Cardiac septum (tissue), 1 donor: Measurements from ENCODE around the gene MICOS13. TPM values are rescaled to one million over a fixed set of nuclear protein-coding genes. Genes with fewer than 3 reads are reported as not detected.
"Not testable (repeated sequence)": the region's sequence is repeated elsewhere in the genome, so short reads cannot be mapped to it uniquely, and the experiment has no call there.

ENCODE experiments used
- DNase-seq: peaks from one replicate; pipeline ENCODE4 v3.0.0-alpha.2; 2020; ENCODE audit warnings: low spot score
- intact Hi-C: fragments of 100-400 bp; cut with DNase I; formaldehyde crosslinking; loops from one replicate; pipeline ENCODE4 v1.14.0; 2022
- total RNA-seq: library from RNA; stranded (reverse); fragmentation: NEBNext Ultra II Directional; extraction: Animal tissue kit (Norgen Biotek cat#: 25700); gene quantifications from one replicate; pipeline ENCODE4 v1.2.1, GENCODE V29; 2021
- donor health status: DM: no; HTN: no; CAD: no.

Gene MICOS13
- total RNA-seq, 1 donor from 2014 or later: 143 TPM

- DNase-seq: peak; percentile 85
- intact Hi-C loops: loop anchor here (1.0 kb wide), 1 partner anchor 29 kb away; the partner anchor contains the start of genes CATSPERD and LONP1
These were observed 10.9 kb upstream of the MICOS13 start for GRCh38 chr19:5690955-5691821.

GRCh38 chr19:5690125-5690954, 10.0 kb upstream of the MICOS13 start, which contains the start of gene RPL36:
Gene RPL36 (plus strand): TSS chr19:5690295. CDS start chr19:5690508, 213 bp downstream.
- DNase-seq: peak; percentile 99
- intact Hi-C loops: loop anchor here (1.0 kb wide), 1 partner anchor 30 kb away; the partner anchor contains the start of genes CATSPERD and LONP1

- DNase-seq, intact Hi-C loops: not testable (repeated sequence)
These were observed 8.1 kb upstream of the MICOS13 start for GRCh38 chr19:5688262-5688881.

GRCh38 chr19:5687360-5688198, 7.3 kb upstream of the MICOS13 start:
- no peak for DNase-seq
- intact Hi-C loops: no loop called here

GRCh38 chr19:5686647-5687359, 6.5 kb upstream of the MICOS13 start:
- peak; percentile 100 for DNase-seq
- intact Hi-C loops: no loop called here

- DNase-seq: no peak
- intact Hi-C loops: no loop called here
These were observed 6.0 kb upstream of the MICOS13 start for GRCh38 chr19:5686326-5686646.

DNA sequence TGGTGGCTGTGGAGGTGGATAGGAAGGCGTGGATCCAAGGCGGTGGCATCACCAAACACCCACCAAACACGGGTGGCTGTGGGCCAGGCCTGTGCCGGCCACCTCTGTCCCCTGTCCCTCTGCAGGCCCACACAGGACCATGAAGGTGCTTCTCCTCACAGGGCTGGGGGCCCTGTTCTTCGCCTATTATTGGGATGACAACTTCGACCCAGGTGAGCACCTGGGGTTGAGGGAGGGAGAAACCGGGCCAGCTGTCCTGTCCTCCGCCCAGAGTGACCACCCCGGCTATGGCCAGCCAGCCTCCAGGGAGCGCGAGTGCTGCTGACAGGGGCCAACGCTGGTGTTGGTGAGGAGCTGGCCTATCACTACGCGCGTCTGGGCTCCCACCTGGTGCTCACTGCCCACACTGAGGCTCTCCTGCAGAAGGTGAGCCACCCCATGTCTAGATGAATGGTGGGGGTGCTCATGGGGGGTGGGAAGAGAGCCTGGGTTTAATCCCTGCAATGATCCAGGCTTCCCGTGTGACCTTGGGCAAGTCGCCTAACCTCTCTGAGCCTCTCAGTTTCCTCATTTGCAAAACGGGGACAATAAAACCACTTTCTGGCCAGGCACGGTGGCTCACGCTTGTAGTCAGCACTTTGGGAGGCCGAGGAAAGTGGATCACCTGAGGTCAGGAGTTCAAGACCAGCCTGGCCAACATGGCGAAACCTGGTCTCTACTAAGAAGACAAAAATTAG, 4.5 kb upstream of the MICOS13 start:
- intact Hi-C loops: loop anchor here (5.0 kb wide), 1 partner anchor 107 kb away; the partner anchor contains the start of gene DUS3L
- DNase-seq: no peak

- intact Hi-C loops: loop anchor here (5.0 kb wide), 1 partner anchor 109 kb away; the partner anchor contains the start of gene DUS3L
- no peak for DNase-seq
These were observed 3.0 kb upstream of the MICOS13 start for GRCh38 chr19:5683177-5683886.

GRCh38 chr19:5682107-5682482, 1.8 kb upstream of the MICOS13 start:
- intact Hi-C loops: loop anchor here (5.0 kb wide), 1 partner anchor 110 kb away; the partner anchor contains the start of gene DUS3L
- DNase-seq: peak; percentile 54

GRCh38 chr19:5681391-5682106, 1.2 kb upstream of the MICOS13 start:
- intact Hi-C loops: loop anchor here (5.0 kb wide), 1 partner anchor 111 kb away; the partner anchor contains the start of gene DUS3L
- DNase-seq: no peak

GRCh38 chr19:5680084-5680436, 256 bp downstream of the MICOS13 start:
- intact Hi-C loops: loop anchor here (1.0 to 5.0 kb wide), 2 partner anchors 58 to 112 kb away; partner anchors contain the start of genes DUS3L and SAFB2
- no peak for DNase-seq

- no peak for DNase-seq
- intact Hi-C loops: loop anchor here (1.0 to 5.0 kb wide), 2 partner anchors 57 to 113 kb away; partner anchors contain the start of genes DUS3L and SAFB2
These were observed 830 bp downstream of the MICOS13 start for GRCh38 chr19:5679289-5680083.

- DNase-seq: no peak
- intact Hi-C loops: no loop called here
These were observed 2.1 kb downstream of the MICOS13 start for GRCh38 chr19:5678071-5678718.

- intact Hi-C loops: no loop called here
- no peak for DNase-seq
These were observed 2.7 kb downstream of the MICOS13 start for GRCh38 chr19:5677580-5677979.

DNA sequence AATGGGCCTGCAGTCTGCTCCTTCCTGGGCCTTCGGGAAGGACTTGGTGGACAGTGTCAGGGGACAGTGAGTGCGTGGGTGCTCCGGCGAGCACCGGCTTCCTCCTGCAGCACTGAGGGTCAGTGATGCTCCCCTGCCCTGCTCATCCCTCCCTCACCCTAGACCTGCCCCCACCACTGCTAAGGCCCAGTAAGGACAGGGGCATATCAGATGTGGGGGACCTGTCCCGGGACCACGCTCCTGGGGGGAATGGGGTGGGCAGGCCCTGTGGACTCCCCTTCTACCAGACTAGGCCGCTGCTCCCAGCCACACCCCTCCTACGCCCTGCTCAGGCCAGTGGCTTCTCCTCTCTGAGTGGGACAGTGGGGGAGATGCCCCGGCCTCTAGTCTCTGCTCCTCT, 3.2 kb downstream of the MICOS13 start:
- DNase-seq: no peak
- intact Hi-C loops: no loop called here
